Glomerular endothelial cell (primary cell): ENCODE results near the gene CCS. TPM values are rescaled to one million over a fixed set of nuclear protein-coding genes. Genes with fewer than 3 reads are reported as not detected.
"Not testable (repeated sequence)": the region's sequence is repeated elsewhere in the genome, so short reads cannot be mapped to it uniquely, and the experiment has no call there.

Experiments
- DNase-seq: peaks from one replicate; pipeline ENCODE4 v3.0.0-alpha.2; 2011; ENCODE audit warnings: low read depth, low spot score; ENCODE audit errors: extremely low read depth
- total RNA-seq: library from RNA; depleted of rRNA; stranded (reverse); fragments of >200 nt; gene quantifications from 2 replicates; pipeline ENCODE4 v1.2.3, GENCODE V29; 2015

Gene CCS
- total RNA-seq, 1 donor from 2014 or later, result 34.7 TPM

GRCh38 chr11:66559866-66560676 is 32.9 kb upstream of the CCS start:
- no peak for DNase-seq

- no peak for DNase-seq
Observed at GRCh38 chr11:66561178-66561974, 31.6 kb upstream of the CCS start.

GRCh38 chr11:66561975-66562248 is 31.1 kb upstream of the CCS start:
- no peak for DNase-seq

GRCh38 chr11:66562275-66562674 is 30.7 kb upstream of the CCS start:
- DNase-seq, result no peak

GRCh38 chr11:66562907-66563583 is 29.9 kb upstream of the CCS start:
- DNase-seq, result no peak

- no peak for DNase-seq
Observed at GRCh38 chr11:66563832-66564231, 29.2 kb upstream of the CCS start.

- DNase-seq, result no peak
Observed at GRCh38 chr11:66564538-66564937, 28.4 kb upstream of the CCS start.

GRCh38 chr11:66564984-66565383 is 28.0 kb upstream of the CCS start:
- no peak for DNase-seq

GRCh38 chr11:66566221-66566620 is 26.8 kb upstream of the CCS start:
- no peak for DNase-seq

GRCh38 chr11:66567787-66568123 is 25.2 kb upstream of the CCS start:
- no peak for DNase-seq

GRCh38 chr11:66568124-66568916 is 24.7 kb upstream of the CCS start, which contains the start of gene CTSF:
Gene CTSF, minus strand, starts transcription at chr11:66568606. Its CDS starts 120 bp downstream, at chr11:66568486.
- DNase-seq, result no peak

GRCh38 chr11:66569076-66569475 is 23.9 kb upstream of the CCS start:
- no peak for DNase-seq

- DNase-seq, result no peak
Observed at GRCh38 chr11:66570079-66570849, 22.7 kb upstream of the CCS start.

GRCh38 chr11:66570850-66571180 is 22.2 kb upstream of the CCS start:
- no peak for DNase-seq

- peak; percentile 10 for DNase-seq
Observed at GRCh38 chr11:66579017-66579606, 13.9 kb upstream of the CCS start.

- no peak for DNase-seq
Observed at GRCh38 chr11:66580803-66581202, 12.2 kb upstream of the CCS start.

GRCh38 chr11:66581261-66581660 is 11.7 kb upstream of the CCS start:
- DNase-seq, result no peak

- DNase-seq, result not testable (repeated sequence)
Observed at GRCh38 chr11:66582565-66583147, 10.3 kb upstream of the CCS start.

- DNase-seq, result not testable (repeated sequence)
Observed at GRCh38 chr11:66585447-66585846, 7.5 kb upstream of the CCS start.

- DNase-seq, result no peak
Observed at GRCh38 chr11:66586136-66586535, 6.8 kb upstream of the CCS start.
